Measurements from ENCODE around the gene CLIP1. TPM values are rescaled to one million over a fixed set of nuclear protein-coding genes. Genes with fewer than 3 reads are reported as not detected.

The CLIP1 gene
- total RNA-seq, 1 donor from 2014 or later: 102 TPM

DNA sequence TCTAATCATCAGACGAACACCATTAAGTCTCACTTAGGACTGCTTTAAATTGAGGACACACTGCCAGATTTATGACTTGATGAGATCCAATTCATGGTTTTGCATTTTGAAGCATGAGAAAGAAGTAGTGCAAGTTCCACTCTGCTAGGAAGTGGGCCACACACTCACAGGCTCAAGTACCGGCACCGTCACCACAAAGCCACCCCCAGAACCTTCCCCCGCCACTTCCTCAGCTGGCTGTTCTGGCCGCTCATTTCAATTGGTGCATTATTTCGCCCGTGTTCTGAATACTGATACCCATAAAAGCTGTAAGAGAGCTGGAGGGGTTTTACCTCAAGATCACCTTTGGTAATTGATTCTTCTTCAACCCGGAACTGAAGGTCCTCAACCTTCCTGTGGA, 70.1 kb downstream of the CLIP1 start:
- H3K27me3 ChIP-seq (ENCODE audit: low read depth): no peaks in the 10 kb centered on the region
- peaks cover 51% of the 10 kb centered on the region for H3K36me3 ChIP-seq
- TF ChIP-seq, protein P1, sequence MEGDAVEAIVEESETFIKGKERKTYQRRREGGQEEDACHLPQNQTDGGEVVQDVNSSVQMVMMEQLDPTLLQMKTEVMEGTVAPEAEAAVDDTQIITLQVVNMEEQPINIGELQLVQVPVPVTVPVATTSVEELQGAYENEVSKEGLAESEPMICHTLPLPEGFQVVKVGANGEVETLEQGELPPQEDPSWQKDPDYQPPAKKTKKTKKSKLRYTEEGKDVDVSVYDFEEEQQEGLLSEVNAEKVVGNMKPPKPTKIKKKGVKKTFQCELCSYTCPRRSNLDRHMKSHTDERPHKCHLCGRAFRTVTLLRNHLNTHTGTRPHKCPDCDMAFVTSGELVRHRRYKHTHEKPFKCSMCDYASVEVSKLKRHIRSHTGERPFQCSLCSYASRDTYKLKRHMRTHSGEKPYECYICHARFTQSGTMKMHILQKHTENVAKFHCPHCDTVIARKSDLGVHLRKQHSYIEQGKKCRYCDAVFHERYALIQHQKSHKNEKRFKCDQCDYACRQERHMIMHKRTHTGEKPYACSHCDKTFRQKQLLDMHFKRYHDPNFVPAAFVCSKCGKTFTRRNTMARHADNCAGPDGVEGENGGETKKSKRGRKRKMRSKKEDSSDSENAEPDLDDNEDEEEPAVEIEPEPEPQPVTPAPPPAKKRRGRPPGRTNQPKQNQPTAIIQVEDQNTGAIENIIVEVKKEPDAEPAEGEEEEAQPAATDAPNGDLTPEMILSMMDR (IDR thresholded peaks at IDR 0.05; ENCODE audit: borderline replicate concordance): no peak
- intact Hi-C loops (cut with micrococcal nuclease): no loop called here
- no peak overlapping the region for H3K4me3 ChIP-seq
- DNase-seq: no peak
- no peaks in the 10 kb centered on the region for H3K9me3 ChIP-seq (replicated peaks)
- H3K27ac ChIP-seq (replicated peaks): no peak overlapping the region
- peaks cover 21% of the 10 kb centered on the region for H3K4me1 ChIP-seq

DNA sequence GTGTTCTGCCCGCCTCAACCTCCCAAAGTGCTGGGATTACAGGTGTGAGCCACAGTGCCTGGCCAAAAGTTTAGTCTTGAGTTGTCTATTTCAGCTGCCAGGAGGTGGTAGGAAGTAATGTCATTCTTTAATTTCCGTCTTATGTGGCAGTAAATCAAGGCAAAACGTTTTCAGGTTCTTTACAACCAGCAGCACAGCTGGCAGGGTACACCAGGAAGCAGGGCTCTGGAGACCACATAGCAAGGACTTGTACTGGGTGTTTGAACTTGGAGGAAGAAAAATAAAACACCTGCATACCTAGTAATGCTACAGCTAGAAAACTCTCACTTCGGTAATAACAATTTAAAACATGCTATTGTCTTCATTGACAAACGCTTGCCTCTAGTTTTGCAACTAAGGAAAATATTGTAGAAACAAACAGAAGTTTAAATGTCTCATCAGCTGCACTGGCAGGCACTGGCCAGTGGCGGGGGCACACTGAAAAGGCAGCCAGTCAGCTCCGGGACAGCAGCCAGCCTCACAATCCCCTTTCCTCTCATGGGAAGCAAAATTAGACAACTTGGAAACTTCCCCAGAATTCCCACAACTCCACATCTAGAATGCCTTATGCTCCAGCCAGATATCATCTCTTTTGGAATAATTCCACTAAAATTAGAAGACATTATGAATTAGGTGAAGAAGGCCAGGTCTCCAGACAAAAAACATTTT, 72.2 kb downstream of the CLIP1 start:
- no peaks in the 10 kb centered on the region for H3K27me3 ChIP-seq (ENCODE audit: low read depth)
- H3K4me3 ChIP-seq: no peak overlapping the region
- TF ChIP-seq, protein P1 (IDR thresholded peaks at IDR 0.05; ENCODE audit: borderline replicate concordance): peak; percentile 58
- peak overlapping the region; percentile 46 for H3K27ac ChIP-seq (replicated peaks)
- peak; percentile 65 for DNase-seq
- intact Hi-C loops (cut with micrococcal nuclease): no loop called here
- peaks cover 21% of the 10 kb centered on the region for H3K4me1 ChIP-seq
- peaks cover 58% of the 10 kb centered on the region for H3K36me3 ChIP-seq
- H3K9me3 ChIP-seq (replicated peaks): no peaks in the 10 kb centered on the region

DNA sequence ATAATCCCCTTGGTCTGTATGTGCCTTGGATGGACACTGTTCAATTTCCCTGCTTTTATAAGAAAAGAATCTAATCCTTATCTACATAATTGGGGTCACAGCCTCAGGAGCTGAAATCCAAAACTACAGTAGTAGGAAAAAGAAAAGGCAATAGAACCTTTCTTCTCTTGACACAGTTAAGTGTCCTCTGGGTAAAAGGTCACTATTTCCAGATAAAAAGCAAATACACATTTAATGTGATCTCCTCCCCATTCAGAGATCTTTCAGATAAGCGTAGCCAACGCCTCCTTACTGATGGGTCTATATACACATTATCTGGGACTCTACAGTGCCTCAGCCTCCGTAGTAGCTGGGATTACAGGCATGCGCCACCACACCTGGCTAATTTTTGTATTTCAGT, 73.4 kb downstream of the CLIP1 start:
- H3K36me3 ChIP-seq: peaks cover 53% of the 10 kb centered on the region
- intact Hi-C loops (cut with micrococcal nuclease): no loop called here
- TF ChIP-seq, protein P1 (IDR thresholded peaks at IDR 0.05; ENCODE audit: borderline replicate concordance): no peak
- no peaks in the 10 kb centered on the region for H3K27me3 ChIP-seq (ENCODE audit: low read depth)
- H3K27ac ChIP-seq (replicated peaks): no peak overlapping the region
- no peaks in the 10 kb centered on the region for H3K9me3 ChIP-seq (replicated peaks)
- H3K4me1 ChIP-seq: peaks cover 21% of the 10 kb centered on the region
- no peak overlapping the region for H3K4me3 ChIP-seq
- DNase-seq: no peak

DNA sequence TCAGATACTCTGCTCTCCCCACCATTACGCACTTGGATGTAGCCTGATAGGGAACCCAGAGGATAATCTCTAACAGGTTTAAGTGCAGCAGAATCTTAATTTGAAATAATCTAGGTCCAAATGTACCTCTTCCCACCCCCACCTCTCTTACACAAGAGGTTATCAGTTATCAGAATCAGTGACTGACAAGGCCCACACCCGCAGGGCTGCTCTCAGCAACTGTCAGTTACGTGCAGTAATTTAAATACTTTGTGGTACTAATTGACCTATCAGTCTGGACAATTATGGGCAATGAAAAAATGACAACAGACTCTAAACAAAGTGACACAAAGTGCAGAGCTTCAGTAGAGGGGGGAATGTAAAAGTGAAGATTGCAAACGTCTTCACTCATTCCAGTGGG, 74.0 kb downstream of the CLIP1 start:
- no peaks in the 10 kb centered on the region for H3K27me3 ChIP-seq (ENCODE audit: low read depth)
- no peak for DNase-seq
- intact Hi-C loops (cut with micrococcal nuclease): no loop called here
- no peak overlapping the region for H3K4me3 ChIP-seq
- H3K9me3 ChIP-seq (replicated peaks): no peaks in the 10 kb centered on the region
- peaks cover 21% of the 10 kb centered on the region for H3K4me1 ChIP-seq
- peaks cover 47% of the 10 kb centered on the region for H3K36me3 ChIP-seq
- no peak overlapping the region for H3K27ac ChIP-seq (replicated peaks)
- TF ChIP-seq, protein P1 (IDR thresholded peaks at IDR 0.05; ENCODE audit: borderline replicate concordance): no peak

DNA sequence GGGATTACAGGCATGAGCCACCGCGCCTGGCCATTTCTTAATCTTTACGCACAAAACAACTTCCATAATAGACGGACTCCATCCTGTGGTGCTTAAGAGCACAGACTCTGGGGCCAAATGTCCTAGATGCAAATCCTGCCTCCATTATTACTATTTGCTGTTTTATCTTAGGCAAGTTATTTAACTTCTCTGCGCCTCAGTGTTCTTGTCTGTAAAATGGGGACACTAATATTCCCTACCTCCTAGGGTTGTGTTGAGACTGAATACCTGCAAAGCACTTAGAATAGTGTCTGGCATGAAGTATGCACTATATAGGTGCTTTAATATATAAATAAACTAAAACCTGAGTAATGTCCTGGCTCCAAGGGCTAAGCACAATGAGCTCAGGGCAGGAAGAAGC, 76.4 kb downstream of the CLIP1 start:
- Histone ChIP-seq H3K4me3 (no peak overlapping the region), H3K27ac (replicated peaks) (no peak overlapping the region), H3K9me3 (replicated peaks) (no peaks in the 10 kb centered on the region), H3K27me3 (ENCODE audit: low read depth) (no peaks in the 10 kb centered on the region), H3K36me3 (peaks cover 38% of the 10 kb centered on the region), H3K4me1 (peaks cover 16% of the 10 kb centered on the region)
- intact Hi-C loops (cut with micrococcal nuclease): no loop called here
- TF ChIP-seq, protein P1 (IDR thresholded peaks at IDR 0.05; ENCODE audit: borderline replicate concordance): no peak
- DNase-seq: no peak

All from left ventricle myocardium inferior (tissue), 1 donor.